ENCODE data around the gene GPC6.

The GPC6 gene

GRCh38 chr13:94431987-94432386, 1205.4 kb downstream of the GPC6 start (continued):
- TF ChIP-seq, protein P1, sequence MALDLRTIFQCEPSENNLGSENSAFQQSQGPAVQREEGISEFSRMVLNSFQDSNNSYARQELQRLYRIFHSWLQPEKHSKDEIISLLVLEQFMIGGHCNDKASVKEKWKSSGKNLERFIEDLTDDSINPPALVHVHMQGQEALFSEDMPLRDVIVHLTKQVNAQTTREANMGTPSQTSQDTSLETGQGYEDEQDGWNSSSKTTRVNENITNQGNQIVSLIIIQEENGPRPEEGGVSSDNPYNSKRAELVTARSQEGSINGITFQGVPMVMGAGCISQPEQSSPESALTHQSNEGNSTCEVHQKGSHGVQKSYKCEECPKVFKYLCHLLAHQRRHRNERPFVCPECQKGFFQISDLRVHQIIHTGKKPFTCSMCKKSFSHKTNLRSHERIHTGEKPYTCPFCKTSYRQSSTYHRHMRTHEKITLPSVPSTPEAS (tag by site-specific recombination; IDR thresholded peaks at IDR 0.05): no peak
- no peak for TF ChIP-seq ZNF555 (tag by site-specific recombination; conservative IDR thresholded peaks at IDR 0.05)

DNA sequence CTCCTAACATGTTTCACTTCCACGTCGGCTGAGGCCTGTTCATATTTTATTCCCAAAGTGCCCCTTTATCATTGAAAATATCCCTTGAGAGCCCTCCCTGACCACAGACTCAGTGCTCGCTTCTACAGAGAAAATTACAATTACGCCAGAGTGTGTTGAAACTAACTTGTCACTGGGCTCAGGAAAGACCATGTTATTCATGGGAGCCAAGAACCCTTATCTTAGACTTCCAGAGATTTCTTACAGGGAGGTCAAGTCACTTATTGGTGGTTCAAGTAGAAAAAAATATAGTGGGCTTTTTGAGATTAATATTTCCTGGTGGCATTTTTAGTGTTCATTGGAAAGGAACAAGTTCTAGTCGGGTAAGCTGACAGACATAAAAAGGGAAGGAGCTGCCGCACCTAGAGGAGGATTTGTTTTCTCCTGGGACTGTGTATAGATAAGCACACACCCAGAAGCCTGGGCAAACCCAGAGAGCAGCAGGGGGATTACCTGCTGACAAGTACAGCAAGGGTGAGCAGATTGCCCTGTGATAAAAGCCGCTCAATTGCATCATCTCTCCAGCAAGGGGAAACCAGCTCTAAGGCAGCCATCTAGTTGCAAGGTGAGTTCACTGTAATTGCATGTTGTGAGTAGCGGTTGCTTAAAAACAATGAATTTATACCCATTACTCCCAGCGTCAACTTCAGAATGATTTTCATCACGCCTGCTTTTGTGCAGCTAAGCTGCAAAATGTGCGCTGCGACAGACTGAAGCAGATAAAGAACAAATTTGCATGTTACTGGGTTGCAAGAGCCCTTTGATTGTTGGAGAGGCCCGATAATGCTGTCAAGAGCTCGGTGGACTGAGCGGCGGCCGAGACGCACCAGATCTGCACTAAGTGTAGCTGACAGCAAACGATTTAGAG, 1206.7 kb downstream of the GPC6 start:
- CTCF ChIA-PET: interaction anchor here (1.3 to 10.2 kb wide), 3 partner anchors 16 to 184 kb away, joined by 4 to 170 read pairs (median 4); no protein-coding TSS in a partner anchor
- Histone ChIP-seq H3K4me3 (ENCODE audit: low read depth, low read length) (no peak overlapping the region), H3K9me3 (ENCODE audit: control insufficient read depth, insufficient read depth, low read depth, low read length) (no peaks in the 10 kb centered on the region), H3K27ac (ENCODE audit: extremely low read depth, low read depth, low read length) (no peak overlapping the region), H3K4me1 (ENCODE audit: control insufficient read depth, insufficient read depth, low read length) (no peaks in the 10 kb centered on the region), H3K36me3 (ENCODE audit: control insufficient read depth in 2 of 2, insufficient read depth in 1 of 2, low read length in 2 of 2) (no peaks in the 10 kb centered on the region)
- POLR2A ChIA-PET: no interaction called here
- TF ChIP-seq ZNF654 (tag by site-specific recombination; IDR thresholded peaks at IDR 0.05; ENCODE audit: low read depth) (no peak), ZNF521 (tag by site-specific recombination; IDR thresholded peaks at IDR 0.05) (no peak), ZNF266 (tag by site-specific recombination; IDR thresholded peaks at IDR 0.05; ENCODE audit: low read depth) (no peak), ZNF354C (tag by site-specific recombination; IDR thresholded peaks at IDR 0.05; ENCODE audit: borderline replicate concordance, low read depth) (no peak), ZEB2 (tag by site-specific recombination; IDR thresholded peaks at IDR 0.05) (no peak), ZNF518A (tag by site-specific recombination; conservative IDR thresholded peaks at IDR 0.05; ENCODE audit: low read depth) (no peak), ZIC2 (tag by site-specific recombination; IDR thresholded peaks at IDR 0.05) (peak; percentile 70), TRIM28 (IDR thresholded peaks at IDR 0.05; ENCODE audit: borderline replicate concordance, low read length) (peak; percentile 99), ZNF791 (tag by site-specific recombination; IDR thresholded peaks at IDR 0.05) (no peak), ZNF677 (tag by site-specific recombination; IDR thresholded peaks at IDR 0.05) (no peak), ZNF114 (tag by site-specific recombination; IDR thresholded peaks at IDR 0.05) (no peak), ZNF660 (tag by site-specific recombination; IDR thresholded peaks at IDR 0.05) (no peak), PRDM6 (tag by site-specific recombination; IDR thresholded peaks at IDR 0.05) (no peak), TCF7L2 (IDR thresholded peaks at IDR 0.05; ENCODE audit: borderline replicate concordance, low read depth, low read length) (peak; percentile 81), MZF1 (tag by site-specific recombination; IDR thresholded peaks at IDR 0.05; ENCODE audit: borderline replicate concordance) (no peak), OSR2 (tag by site-specific recombination; IDR thresholded peaks at IDR 0.05) (peak; percentile 34; the same call in 1 of the 2 replicates), PATZ1 (tag by site-specific recombination; IDR thresholded peaks at IDR 0.05) (no peak), ZNF214 (tag by site-specific recombination; IDR thresholded peaks at IDR 0.05; ENCODE audit: borderline replicate concordance) (no peak)
- TF ChIP-seq, protein P2, sequence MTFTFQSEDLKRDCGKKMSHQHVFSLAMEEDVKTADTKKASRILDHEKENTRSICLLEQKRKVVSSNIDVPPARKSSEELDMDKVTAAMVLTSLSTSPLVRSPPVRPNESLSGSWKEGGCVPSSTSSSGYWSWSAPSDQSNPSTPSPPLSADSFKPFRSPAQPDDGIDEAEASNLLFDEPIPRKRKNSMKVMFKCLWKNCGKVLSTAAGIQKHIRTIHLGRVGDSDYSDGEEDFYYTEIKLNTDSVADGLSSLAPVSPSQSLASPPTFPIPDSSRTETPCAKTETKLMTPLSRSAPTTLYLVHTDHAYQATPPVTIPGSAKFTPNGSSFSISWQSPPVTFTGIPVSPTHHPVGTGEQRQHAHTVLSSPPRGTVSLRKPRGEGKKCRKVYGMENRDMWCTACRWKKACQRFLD (tag by site-specific recombination; IDR thresholded peaks at IDR 0.05): no peak
- TF ChIP-seq, protein P3, sequence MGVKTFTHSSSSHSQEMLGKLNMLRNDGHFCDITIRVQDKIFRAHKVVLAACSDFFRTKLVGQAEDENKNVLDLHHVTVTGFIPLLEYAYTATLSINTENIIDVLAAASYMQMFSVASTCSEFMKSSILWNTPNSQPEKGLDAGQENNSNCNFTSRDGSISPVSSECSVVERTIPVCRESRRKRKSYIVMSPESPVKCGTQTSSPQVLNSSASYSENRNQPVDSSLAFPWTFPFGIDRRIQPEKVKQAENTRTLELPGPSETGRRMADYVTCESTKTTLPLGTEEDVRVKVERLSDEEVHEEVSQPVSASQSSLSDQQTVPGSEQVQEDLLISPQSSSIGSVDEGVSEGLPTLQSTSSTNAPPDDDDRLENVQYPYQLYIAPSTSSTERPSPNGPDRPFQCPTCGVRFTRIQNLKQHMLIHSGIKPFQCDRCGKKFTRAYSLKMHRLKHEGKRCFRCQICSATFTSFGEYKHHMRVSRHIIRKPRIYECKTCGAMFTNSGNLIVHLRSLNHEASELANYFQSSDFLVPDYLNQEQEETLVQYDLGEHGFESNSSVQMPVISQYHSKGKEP (tag by site-specific recombination; IDR thresholded peaks at IDR 0.05): 0 out of 2 replicates have a peak, but pooled peaks have one; percentile 34
